DMS153 treated with DMSO at 0.1 percent for 48 hours (cell line): ENCODE measurements around the gene FAM117A.

Experiments
- DNase-seq: peaks from one replicate; lab custom pipeline; 2025; ENCODE audit not compliant: unreplicated experiment; lab: John Stamatoyannopoulos, UW

The FAM117A gene

DNA sequence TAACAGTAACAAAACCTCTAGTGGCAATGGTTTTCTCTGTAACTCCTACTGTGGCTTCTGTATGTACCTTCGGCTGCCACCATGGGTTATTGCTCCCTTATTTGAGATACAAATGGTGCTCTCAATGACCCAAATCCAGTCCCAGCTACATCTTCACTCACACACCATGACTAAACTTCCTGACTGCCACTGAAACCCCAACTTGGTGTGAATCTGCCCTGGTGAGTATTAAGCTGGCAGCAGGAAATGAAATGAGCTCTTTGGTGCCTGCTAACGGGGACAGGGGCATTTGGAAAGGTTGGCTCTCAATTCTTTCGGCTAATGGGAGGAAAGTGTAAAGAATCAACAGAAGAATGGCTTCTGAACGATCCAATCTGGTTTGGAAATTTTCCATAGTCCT lies 48.7 kb downstream of the FAM117A start:
- no peak for DNase-seq

DNA sequence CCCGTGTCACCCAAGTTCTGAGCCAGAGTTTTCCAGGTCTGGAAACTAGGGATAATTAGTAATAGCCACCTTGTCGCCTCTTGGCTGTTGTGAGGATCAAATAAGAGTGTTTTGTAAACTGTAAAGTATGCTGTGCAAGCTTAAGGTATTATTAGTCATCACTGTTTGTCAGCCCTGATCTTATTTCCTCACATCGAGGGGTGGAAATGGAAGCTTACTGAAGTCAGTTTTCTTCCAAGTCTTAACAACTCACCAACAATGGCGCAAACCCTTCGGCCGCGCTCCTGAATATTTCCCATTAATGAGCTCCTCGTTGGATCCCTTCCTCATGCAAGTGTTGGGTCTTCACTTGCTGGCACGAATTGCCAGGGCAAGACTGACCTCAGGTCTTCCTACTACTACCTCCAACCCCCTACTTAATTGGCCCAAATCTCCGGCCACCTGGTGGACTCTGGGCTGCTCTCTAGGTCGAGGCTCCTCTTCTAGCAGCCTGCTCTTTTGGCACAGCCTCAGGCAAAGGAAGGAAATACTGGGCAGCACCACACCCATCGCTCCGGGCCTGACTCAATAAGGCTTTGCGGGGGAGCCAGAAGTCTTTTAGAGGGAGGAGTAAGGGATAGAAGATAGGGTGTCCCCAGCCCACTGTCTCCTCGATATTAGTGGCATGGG lies 55.3 kb downstream of the FAM117A start:
- no peak for DNase-seq

DNA sequence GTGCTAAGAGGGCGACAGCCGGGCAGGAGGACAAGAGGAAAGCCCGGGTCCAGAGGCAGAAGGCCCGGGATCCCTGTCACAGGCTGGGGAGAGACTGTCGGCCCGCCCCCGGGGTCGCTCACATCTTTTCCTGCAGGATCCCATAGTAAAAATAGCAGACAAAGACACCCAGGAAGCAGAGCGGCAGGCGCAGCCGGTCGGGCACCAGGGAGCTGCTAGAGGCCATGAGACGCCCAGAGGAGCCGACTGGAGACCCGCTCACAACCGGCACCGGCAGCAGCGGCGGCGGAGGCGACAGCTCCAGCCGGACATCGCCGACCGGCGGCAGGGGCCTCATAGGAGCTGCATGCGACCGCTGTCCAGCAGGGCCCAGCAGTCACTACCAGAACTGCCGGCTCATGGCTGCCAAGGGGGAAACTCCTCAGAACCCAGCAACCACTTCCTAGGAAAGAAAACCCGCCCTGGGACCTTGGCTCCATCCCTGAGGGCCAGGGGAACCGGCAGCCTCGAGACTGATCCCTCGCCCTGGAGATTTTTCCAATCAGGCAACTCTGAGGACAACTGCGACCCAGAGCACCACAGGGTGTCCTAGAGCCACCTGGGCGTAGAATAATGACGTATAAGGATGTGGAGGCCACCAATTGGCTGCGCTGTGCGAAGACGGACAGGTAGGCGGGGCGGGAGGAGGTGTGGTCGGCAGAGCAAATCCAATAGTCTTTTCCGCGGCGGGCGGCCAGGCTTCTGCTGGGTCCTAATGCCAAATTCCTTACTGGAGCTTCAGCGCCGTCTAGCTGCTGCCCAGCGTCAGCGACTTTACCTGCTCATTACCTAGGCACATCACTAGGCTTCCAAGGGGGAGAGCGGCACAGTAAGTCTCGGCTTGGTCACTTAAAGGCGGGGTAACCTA lies 56.1 kb downstream of the FAM117A start, which contains the start of gene SLC35B1:
SLC35B1 (minus strand) TSS at position 357 of the 907 bp plus-strand sequence; CDS start at position 226, 131 bp downstream.
- DNase-seq = peak; percentile 98

DNA sequence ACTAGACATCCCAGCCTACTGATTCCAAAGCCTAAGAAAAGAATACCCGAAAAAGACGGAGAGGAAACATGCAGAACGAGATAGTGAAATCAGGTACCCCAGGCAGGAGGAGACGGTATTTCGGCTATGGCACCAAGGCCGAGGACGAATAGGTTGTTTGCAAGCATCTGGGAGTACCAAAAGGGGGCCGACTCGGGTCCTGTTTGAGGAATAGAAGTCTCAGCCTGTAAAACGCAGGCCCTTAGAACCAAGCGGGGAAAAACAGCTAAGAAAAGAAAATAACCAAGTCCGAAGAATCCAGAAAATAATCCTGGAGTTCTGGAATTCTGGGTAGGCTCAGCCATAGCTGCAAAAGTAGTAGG lies 56.7 kb downstream of the FAM117A start:
- no peak for DNase-seq

DNA sequence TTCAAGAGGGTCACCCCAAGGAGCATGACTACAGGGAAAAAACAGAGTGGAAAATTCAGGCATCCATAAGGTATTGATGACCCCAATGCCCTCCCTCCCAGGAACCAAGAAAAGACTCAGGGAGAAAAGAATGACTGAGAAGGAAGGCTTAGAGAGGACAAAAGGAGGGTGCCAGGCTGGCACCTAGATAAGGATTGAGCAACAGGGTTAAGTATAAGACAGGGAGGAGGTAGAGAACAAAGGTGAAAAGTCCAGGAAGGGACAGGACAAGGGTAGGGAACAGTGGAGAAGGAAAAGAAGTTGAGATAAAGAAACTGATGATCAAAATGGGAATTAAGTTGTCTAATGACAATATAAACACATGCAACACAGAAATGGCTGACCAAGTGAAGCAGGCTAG lies 58.7 kb downstream of the FAM117A start:
- DNase-seq = no peak

DNA sequence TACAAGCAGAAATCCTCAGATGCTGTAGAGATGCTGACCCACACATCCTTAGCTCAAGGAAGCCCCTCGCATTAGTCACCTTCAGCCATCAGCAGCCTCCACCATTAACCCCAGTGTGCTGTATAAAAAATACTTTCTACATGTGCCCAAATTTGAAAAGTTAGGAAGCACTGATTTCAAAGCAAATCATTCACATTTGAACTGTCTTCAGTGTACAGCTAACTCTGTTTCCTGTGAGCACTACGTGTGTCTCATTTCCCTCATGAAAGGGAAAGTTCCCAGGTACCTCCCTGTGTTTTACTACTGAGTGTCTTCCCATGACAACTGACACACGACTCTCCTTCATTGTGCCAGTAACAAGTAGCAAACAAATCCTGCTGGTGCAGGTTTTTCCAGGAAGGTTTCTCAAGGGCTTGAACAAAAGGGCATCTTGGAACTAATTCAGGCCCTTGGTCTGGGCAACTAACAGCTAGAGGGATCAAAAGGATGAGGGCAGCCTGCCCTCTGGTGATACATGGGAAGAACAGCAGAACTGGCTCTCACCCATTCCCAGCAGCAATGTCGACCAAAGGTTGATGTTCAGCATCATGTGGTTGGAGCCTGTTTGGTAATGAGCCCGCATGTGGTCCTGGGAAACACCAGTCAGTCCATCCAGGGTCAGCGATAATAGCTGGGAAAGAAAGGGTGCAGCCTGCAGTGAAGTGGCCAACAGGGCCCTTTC lies 60.2 kb downstream of the FAM117A start:
- DNase-seq = no peak

DNA sequence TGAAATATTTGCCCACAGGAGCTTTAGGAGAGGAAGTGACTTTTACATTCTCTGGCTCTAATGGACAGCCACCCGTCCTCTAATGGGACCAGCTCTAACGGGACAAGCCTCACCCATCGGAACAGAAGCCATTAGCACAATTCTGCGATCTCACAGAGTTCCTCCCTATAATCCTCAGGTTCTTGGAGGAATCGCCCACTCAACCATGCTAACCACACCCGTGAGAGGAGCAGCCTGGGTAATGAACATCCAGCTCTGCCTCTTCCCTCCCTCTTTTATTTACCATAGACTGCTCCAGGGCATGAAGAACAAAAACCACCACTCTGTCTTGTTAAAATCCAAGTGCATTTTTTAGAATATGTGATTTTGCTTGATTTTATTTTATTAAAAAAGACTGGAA lies 63.0 kb downstream of the FAM117A start:
- no peak for DNase-seq

DNA sequence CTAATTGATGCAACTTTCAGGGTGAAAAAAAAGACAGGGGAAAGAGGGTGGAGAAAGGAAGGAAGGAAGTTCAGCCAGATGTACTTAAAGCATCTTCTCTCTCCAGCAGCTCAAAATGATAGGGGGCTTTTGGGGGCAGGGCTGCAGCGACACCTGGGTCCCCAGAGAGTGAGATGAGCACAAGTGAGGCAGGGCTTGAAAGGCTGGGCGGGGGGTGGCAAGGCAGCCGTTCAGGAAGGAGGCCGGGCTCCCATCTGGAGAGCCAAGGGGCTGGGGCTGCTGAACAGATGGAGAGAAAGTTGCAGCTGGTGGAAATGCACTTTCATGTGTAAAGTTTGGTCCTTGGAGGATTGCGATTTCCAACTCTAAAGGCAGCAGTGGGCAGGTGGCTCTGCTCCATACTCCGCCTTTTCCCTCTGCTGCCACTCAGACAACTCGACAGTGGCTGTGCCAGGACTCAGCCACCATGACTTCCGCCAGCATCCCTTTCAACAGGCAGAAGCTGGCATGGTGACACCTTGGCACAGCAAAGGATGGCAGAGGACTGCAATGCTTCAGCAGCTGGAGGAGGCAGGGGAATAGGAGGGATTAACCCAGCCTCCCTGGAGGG lies 63.9 kb downstream of the FAM117A start:
- no peak for DNase-seq

DNA sequence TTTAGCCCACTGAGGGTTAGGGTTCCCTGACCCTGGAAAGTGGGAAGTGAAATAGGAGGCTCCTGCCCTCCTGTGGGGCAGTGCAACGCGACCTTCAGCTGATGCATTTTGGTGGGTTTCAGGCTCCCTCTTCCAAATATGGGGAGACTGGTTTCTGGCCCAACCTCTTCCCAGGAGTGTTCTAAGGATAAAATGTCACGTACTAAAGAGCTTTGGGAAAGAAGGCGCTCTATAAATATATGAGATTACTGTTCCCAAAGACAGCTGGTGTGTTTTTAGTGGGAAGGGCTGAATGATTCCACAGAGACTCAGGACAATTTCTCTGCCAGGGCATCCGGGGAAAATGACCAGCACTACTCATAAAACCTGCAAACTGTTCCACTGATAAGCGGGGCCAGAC lies 65.9 kb downstream of the FAM117A start:
- no peak for DNase-seq

DNA sequence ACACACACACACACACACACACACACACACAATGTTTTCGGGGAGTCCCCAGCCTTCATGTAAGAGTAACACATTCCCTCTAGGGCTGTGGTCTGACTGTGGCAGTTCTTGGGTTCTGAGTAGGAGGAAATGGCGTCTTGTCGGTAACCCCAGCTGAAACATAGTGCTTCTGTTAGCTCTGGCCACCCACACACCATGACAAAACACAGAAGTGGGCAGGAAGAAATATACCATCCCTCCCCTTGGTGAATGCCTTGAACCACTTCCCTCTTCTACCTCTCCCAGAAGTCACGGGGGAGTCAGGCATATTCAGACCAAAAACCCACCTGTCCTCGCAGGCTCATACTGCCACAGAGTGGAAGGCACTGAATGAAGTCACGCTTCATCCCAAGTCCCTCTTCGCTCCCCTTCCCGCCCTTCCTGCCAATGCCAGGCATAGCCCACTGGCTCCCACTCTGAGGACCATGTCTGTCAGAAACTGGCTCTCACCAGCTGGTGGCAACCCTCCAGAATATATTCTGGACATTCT lies 67.6 kb downstream of the FAM117A start:
- DNase-seq = no peak

DNA sequence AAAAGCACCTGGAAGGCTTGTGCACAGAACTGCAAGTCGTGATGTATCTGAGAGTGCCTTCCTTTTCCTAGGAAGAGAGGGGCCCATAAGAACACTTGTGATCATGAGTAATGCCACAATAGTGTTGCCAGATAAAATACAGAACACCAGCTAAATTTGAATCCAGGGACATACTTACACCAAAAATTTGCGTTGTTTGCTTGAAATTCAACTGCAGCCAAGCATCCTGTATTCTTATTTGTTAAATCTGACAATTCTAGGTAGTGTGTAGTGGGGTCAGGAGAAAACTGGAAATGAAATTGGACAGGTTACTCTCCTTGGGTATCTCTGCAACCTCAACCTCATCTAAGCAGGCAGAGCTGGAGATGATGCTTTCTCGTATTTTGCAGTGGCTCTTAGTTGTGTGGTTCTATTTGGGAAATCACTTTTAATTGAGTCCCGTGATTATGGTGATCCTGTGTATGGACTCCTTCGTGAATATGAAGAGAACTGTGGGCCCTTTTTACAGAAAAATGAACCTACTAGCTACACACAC lies 68.2 kb downstream of the FAM117A start:
- DNase-seq = no peak

DNA sequence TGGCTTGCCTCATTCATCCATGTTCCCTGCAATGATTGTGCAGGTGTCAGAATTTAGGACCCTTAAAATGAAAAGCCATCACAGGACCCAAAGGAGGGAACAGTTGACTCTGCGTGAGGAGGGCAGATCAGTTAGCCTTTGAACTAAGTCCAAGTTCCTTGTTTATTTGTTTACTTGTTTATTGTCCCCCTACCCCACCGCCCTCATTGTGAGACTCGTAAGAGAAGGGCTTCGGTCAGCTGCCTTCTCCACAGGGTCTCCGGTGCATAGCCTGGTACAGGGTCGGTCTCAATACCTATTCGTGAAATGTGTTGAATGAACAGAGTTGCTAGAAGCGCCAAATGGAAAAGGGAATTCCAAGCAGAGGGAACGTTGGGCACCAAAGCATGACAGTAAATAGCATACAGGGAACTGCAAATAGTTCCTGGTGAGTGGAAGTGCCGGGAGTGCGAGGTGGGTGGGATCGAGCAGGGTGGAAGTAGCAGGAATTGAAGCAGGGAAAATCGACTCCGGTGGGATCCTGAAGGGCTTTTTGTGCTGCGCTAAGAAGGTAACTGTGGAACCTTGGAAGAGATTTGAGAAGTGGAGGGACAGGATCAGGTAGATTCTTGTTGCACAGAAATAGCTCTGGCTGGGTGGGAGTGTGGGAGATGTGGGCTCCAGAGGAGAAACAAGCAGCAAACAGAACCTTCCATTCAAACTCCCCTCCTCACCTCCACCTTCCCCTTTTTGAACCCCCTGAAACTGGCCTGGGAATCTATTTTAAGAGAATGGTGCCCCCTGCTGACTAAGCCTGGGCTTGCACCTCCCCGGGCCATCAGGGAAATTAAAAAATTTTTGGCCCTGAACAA lies 68.9 kb downstream of the FAM117A start:
- peak; percentile 50 for DNase-seq

DNA sequence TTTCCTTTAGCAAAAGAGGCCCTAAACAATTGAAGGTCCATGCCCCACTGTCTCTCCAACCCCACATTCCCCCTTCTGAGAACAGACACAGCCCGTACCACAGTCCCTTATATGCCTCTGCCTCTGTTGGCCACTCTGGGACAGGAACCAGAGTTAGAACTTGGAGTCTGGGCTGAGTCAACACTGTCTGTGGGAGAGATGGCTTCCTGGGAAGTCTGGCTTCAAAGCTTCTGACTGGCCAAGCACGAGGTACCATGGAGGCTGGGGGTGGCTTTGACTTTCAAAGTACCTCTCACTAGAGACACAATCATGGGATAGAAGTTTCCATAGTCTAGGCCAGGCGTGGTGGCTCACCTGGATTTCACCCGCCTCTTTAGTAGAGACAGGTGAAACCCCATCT lies 71.2 kb downstream of the FAM117A start:
- no peak for DNase-seq

DNA sequence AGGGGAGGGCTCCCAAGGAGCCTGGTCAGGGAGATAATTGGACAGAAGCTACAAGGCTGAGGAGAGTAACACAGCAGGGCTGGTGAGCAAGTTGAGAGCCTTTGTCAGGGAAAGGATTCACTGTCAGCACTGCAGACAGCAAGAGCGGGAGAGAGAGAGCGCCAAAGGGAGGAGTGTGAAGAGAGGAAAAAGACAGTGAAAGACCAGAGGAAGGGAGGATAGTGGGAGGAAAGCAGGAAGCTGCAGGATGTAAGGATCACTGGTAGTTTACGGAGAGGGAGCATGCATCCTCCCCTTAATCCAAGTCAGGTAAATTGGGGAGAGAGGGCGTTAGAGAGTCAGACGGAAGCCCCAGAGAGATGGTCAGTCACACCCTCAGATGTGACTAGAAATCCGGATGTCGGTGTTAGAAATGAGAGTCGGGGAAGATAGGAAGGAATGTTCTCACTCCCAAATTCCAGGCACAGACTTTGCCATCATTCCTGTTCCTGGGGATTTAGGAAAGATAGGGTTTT lies 72.2 kb downstream of the FAM117A start:
- no peak for DNase-seq

DNA sequence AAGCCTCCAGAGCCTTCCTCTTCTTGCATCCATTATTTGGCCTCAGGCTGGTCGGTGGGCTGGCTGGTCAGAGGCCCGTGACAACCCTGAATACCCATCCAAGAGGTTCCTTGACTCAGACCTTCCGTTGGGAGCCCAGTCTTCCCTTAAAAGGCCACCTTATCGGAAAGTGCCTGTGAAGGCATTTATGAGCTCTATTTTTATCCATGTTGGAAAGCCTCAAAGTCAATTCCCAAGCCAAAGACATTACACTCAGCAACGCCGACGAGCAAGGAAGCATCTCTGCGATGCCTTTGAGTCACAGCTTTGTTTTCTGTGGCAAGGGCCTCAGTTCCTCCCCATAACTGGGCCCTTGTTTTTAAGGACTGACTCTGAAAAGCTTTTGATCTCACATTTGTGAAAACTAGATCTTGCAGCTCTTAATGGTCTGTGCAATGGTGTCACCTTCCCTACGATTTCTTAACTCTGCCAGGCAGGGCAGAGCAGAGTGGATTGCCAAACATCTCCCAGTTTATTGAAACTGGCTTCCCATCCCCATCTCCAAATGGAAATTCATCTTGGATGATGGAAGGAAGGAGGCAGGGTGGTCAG lies 72.8 kb downstream of the FAM117A start:
- DNase-seq = no peak

DNA sequence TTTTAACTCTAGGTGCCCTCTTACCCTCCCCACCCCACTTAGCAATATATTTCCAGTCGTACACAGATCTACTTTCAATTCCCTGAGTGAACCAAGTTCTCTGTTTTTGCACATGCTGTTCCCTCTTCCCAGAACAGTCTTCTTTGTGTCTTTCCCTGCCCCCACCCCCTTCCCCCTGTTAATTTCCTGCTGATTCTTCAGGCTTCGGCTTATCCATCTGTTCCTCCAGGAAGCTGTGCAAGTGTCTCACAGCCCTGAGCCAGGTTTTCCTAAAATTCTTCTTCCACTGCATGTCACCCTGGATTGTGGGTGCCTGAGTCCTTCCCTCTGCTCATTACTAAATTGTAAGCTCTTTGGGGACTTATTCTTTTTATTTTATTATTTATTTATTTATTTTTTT lies 73.7 kb downstream of the FAM117A start:
- DNase-seq = no peak

DNA sequence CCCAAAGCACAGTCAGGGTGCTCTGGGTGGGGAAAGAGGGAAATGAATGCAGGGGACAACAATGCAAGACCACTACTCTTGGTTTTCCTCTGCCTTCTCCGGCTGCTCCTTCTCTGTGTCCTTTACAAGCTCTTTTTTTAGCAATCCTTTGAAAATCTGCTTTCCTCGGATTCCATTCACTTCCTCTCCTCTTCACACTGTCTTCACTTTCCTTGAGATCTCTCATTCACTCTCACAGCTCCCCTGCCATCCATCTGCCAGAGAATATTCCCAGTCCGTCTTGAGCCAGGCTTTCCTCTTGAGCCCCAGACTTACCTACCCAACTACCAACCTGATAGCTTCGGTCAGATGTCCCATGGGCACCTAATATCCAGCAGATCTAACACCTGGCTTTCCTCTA lies 75.1 kb downstream of the FAM117A start:
- no peak for DNase-seq

DNA sequence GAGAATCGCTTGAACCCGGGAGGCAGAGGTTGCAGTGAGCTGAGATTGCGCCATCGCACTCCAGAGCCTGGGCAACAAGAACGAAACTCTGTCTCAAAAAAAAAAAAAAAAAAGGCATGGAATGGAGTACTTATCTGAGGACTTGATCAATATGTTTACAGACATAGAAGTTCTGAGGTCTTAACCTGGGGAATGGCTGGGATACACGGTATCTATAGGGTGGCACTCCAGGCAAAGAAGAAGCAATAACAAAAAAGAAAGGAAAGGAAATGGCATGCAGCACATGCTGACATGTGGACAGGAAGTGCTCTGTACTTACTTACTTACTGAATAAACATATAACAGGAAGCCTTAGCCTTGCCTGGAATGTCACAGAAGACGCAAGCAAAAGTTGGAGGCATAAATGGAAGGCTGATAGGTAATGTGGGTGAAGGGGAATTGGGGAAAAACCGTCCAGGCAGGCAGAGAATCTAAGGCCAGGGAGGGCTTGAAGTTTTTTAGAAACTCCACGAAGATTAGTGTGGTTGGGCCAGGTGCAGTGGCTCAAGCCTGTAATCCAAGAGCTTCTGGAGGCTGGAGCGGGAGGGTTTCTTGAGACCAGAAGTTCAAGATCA lies 75.9 kb downstream of the FAM117A start:
- no peak for DNase-seq
